WI38 (cell line): ENCODE measurements around the gene ZBTB20.
A peak's percentile ranks its signal among the peaks of the same experiment; 100 is the strongest.

Experiments
- H3K4me3 ChIP-seq: 2 replicates; pipeline ENCODE4 v1.5.1; 2011; ENCODE audit warnings: low read depth, mild to moderate bottlenecking, control low read depth, low read length
- TF ChIP-seq, protein P1 (sequence below): IDR thresholded peaks from 2 replicates; pipeline ENCODE4 v1.5.1; 2012; ENCODE audit warnings: low read depth, mild to moderate bottlenecking, control low read depth, low read length

ZBTB20 gene

DNA sequence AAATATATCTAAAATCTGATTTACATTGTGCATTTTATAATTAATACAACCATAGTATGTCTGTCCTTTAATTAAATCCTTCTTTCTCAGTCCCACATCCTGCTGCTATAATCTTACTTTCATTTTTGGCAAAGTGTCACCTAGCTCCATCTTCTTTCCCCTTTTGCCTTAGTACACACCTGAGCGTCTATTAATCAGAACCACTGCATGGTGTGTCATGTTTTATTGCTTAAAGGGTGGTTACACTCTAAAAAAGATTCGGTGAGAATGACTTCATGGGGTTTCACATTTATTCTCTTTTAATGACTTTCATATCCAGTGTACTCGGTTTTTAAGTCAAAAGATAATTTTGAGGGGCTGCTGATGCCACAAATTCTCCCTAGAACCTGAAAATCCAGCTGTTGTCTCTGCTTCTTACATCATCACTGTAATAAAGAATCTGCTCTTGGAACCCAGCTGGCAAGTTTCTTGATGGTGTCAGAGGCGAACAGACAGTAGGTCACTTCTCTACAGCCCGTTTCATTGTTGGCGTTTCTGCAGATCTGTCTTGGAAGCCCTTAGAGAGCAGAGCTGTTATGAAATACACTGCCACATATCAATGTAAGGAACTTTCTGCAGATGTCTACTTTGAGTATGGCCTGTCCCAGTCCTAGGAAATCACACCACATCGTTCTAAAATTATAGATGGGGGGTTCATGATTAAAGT, 753.6 kb downstream of the ZBTB20 start:
- TF ChIP-seq, protein P1, sequence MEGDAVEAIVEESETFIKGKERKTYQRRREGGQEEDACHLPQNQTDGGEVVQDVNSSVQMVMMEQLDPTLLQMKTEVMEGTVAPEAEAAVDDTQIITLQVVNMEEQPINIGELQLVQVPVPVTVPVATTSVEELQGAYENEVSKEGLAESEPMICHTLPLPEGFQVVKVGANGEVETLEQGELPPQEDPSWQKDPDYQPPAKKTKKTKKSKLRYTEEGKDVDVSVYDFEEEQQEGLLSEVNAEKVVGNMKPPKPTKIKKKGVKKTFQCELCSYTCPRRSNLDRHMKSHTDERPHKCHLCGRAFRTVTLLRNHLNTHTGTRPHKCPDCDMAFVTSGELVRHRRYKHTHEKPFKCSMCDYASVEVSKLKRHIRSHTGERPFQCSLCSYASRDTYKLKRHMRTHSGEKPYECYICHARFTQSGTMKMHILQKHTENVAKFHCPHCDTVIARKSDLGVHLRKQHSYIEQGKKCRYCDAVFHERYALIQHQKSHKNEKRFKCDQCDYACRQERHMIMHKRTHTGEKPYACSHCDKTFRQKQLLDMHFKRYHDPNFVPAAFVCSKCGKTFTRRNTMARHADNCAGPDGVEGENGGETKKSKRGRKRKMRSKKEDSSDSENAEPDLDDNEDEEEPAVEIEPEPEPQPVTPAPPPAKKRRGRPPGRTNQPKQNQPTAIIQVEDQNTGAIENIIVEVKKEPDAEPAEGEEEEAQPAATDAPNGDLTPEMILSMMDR = no peak

GRCh38 chr3:114392831-114393230, 754.3 kb downstream of the ZBTB20 start:
- H3K4me3 ChIP-seq = no peak overlapping the region
- TF ChIP-seq, protein P1 = no peak

More for the DNA sequence above, 753.6 kb downstream of the ZBTB20 start:
- no peak overlapping the region for H3K4me3 ChIP-seq

- H3K4me3 ChIP-seq = no peak overlapping the region
- TF ChIP-seq, protein P1 = no peak
Measured at GRCh38 chr3:114389156-114389555, 757.9 kb downstream of the ZBTB20 start.

DNA sequence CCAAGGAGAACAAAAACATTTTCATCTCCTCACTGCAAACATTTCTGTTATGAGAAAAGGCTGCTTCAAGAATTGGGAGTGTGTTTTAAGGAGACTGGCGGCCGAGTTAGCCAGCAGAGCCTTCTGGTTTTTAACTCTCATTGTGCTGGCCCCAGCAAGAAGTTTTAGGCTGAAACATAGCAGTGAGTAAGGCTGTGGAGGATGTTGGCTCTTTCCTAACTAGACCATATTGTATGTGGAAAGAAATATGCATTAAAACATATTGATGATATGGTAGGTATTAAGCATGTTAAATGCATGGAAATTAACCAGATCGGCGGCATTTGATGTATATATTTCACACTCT, 762.6 kb downstream of the ZBTB20 start:
- H3K4me3 ChIP-seq = peak overlapping the region; percentile 53
- TF ChIP-seq, protein P1 = no peak

GRCh38 chr3:114383875-114384557, 763.1 kb downstream of the ZBTB20 start:
- TF ChIP-seq, protein P1 = peak; percentile 87
- H3K4me3 ChIP-seq = peak overlapping the region; percentile 53

DNA sequence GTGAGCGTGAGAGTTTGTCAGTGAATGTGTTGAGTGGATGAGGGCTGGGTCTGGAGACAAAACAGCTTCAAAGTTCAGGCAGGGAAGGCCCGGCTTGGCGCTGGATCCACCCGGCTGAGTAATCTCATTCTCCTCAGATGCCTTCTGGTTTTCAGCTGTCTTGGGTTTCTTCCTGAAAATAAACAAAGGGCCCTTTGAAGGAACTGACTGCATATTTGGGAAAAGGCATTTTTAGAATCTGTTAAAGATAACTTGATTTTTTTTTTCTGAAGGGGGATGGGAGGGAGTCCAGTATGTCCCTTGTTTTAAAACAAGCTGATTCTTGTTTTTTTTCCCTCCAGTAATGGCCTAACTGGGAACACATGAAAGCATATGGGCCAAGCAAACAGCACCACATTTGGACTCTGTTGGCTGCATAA, 766.8 kb downstream of the ZBTB20 start:
- no peak overlapping the region for H3K4me3 ChIP-seq
- TF ChIP-seq, protein P1 = no peak

DNA sequence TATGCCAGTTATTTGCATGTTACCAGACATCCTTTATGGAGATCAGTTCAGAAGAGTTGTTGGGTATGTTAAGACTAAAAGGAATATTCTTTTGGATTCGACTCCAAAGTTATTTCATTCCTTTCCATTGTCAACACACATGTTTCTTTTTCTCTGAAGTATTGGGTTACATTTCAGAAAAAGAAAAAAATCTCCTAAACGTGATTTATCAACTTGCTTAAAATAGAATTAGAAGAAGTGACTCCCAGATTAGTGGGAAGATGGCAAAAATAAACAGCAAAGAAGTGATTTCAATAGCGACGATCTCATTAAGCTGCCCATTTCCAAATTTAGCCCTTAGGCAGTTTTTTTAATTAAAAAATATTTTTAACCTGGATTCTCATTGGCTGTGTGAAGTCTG, 767.8 kb downstream of the ZBTB20 start:
- H3K4me3 ChIP-seq = no peak overlapping the region
- TF ChIP-seq, protein P1 = no peak
